Pons (tissue), 1 donor: ENCODE results near the gene GSTP1.

Source experiments
- DNase-seq: peaks from one replicate; pipeline ENCODE4 v3.0.0-alpha.2; 2016; ENCODE audit warnings: low spot score

Gene GSTP1

GRCh38 chr11:67631411-67631810 lies 47.8 kb downstream of the GSTP1 start:
- no peak for DNase-seq

- no peak for DNase-seq
Observed at GRCh38 chr11:67631853-67632174, 48.2 kb downstream of the GSTP1 start.

- no peak for DNase-seq
Observed at GRCh38 chr11:67632175-67632981, 48.8 kb downstream of the GSTP1 start.

- DNase-seq: no peak
Observed at GRCh38 chr11:67632982-67633755, 49.6 kb downstream of the GSTP1 start.

GRCh38 chr11:67633758-67634365 lies 50.2 kb downstream of the GSTP1 start:
- no peak for DNase-seq

- DNase-seq: no peak
Observed at GRCh38 chr11:67634366-67635230, 51.0 kb downstream of the GSTP1 start.

- no peak for DNase-seq
Observed at GRCh38 chr11:67635231-67635521, 51.6 kb downstream of the GSTP1 start.
